Endothelial cell of umbilical vein (primary cell): ENCODE results near the gene DARS2. TPM values are rescaled to one million over a fixed set of nuclear protein-coding genes. Genes with fewer than 3 reads are reported as not detected.

ENCODE experiments used
- BruUV-seq: library from RNA; stranded (reverse); fragments of 400-500 nt; replicated peaks from 2 replicates; lab custom pipeline; 2021; lab: Mats Ljungman, UMichigan
- CTCF ChIA-PET: fragments of 300-600, 350-600 bp; sonication (Branson Sonifier 250); formaldehyde crosslinking; loops from one replicate; lab custom pipeline; 2021; ENCODE audit warnings: antibody characterized with exemption, inconsistent platforms; lab: Charles Lee
- POLR2A ChIA-PET: fragments of 300-600, 350-600 bp; sonication (Branson Sonifier 250); formaldehyde crosslinking; loops from one replicate; lab custom pipeline; 2021; ENCODE audit warnings: antibody characterized with exemption, inconsistent platforms; lab: Charles Lee
- DNase-seq: peaks from one replicate; pipeline ENCODE4 v3.0.0-alpha.2; 2011; ENCODE audit warnings: low read depth, low spot score
- FAIRE-seq: peaks from 2 replicates; lab custom pipeline; 2011; peaks lifted over from hg19 to GRCh38; lab: Jason Lieb, UNC
- H2AFZ ChIP-seq: 2 replicates; pipeline ENCODE4 v1.6.0; 2012; ENCODE audit warnings: low read depth, low read length, control low read depth, inconsistent platforms
- H3K27ac ChIP-seq: 2 replicates; pipeline ENCODE4 v1.5.1; 2011; ENCODE audit warnings: low read depth, mild to moderate bottlenecking, control low read depth, low read length, moderate library complexity; ENCODE audit not compliant: insufficient read depth
- H3K27me3 ChIP-seq, 2 experiments: 2 replicates each; pipeline versions ENCODE4 v1.6.0 to v1.6.1; 2011; ENCODE audit warnings: low read length in 2 of 2, mixed read lengths in 1 of 2; ENCODE audit not compliant: control insufficient read depth in 2 of 2, insufficient read depth in 2 of 2
- H3K36me3 ChIP-seq, 2 experiments: 2 replicates in 1 of 2; 3 replicates in 1 of 2; pipeline ENCODE4 v1.5.1; 2011; ENCODE audit warnings: low read length in 2 of 2, mild to moderate bottlenecking in 1 of 2, moderate library complexity in 1 of 2; ENCODE audit not compliant: control insufficient read depth in 2 of 2, insufficient read depth in 2 of 2; ENCODE audit errors: extremely low read depth in 1 of 2
- H3K4me1 ChIP-seq: 3 replicates; pipeline ENCODE4 v1.5.1; 2011; ENCODE audit warnings: mild to moderate bottlenecking, low read length; ENCODE audit not compliant: control insufficient read depth, insufficient read depth; ENCODE audit errors: extremely low read depth
- H3K4me2 ChIP-seq: 2 replicates; pipeline ENCODE4 v1.6.1; 2011; ENCODE audit warnings: low read length, control low read depth, mixed read lengths; ENCODE audit not compliant: insufficient read depth
- H3K4me3 ChIP-seq, 3 experiments: fragments of 200-600 bp in 1 of 3; sonication (generic), shearing (Covaris generic) in 1 of 3; replicated peaks in 1 of 3; 2 replicates each; pipeline ENCODE4 v1.5.1; 2011 to 2016; ENCODE audit warnings: control low read depth in 3 of 3, low read length in 3 of 3, mild to moderate bottlenecking in 2 of 3, inconsistent platforms in 1 of 3, low read depth in 1 of 3, moderate library complexity in 1 of 3; ENCODE audit not compliant: insufficient read depth in 1 of 3
- H3K79me2 ChIP-seq: 2 replicates; pipeline ENCODE4 v1.6.0; 2012; ENCODE audit warnings: low read length, inconsistent platforms; ENCODE audit not compliant: control insufficient read depth, insufficient read depth
- H3K9ac ChIP-seq: replicated peaks from 2 replicates; pipeline ENCODE3; 2011; ENCODE audit warnings: low read length, control low read depth; ENCODE audit not compliant: insufficient read depth; ENCODE audit errors: extremely low read depth
- H3K9me1 ChIP-seq: replicated peaks from 3 replicates; pipeline ENCODE4 v1.6.0; 2011; ENCODE audit warnings: mild to moderate bottlenecking, low read length; ENCODE audit not compliant: control insufficient read depth, insufficient read depth; ENCODE audit errors: extremely low read depth
- H3K9me3 ChIP-seq: replicated peaks from 2 replicates; pipeline ENCODE4 v1.5.1; 2012; ENCODE audit warnings: low read length, inconsistent platforms; ENCODE audit not compliant: control insufficient read depth, insufficient read depth
- H4K20me1 ChIP-seq: replicated peaks from 2 replicates; pipeline ENCODE3; 2011; ENCODE audit warnings: mild to moderate bottlenecking, low read length; ENCODE audit not compliant: control insufficient read depth, insufficient read depth; ENCODE audit errors: extremely low read depth
- EZH2 ChIP-seq: IDR thresholded peaks from 2 replicates; pipeline ENCODE4 v1.6.1; 2012; ENCODE audit warnings: borderline replicate concordance, low read depth, mild to moderate bottlenecking, moderate library complexity, low read length, inconsistent platforms; ENCODE audit not compliant: severe bottlenecking
- FOS ChIP-seq: IDR thresholded peaks from 2 replicates; pipeline ENCODE4 v1.6.1; 2011; ENCODE audit warnings: mild to moderate bottlenecking, low read length, moderate library complexity, borderline replicate concordance; ENCODE audit not compliant: insufficient read depth
- GATA2 ChIP-seq: IDR thresholded peaks from 2 replicates; pipeline ENCODE4 v1.7.0; 2011; ENCODE audit warnings: low read depth, mild to moderate bottlenecking, moderate library complexity, mixed read lengths, low read length; ENCODE audit not compliant: insufficient read length, insufficient read depth
- JUN ChIP-seq: IDR thresholded peaks from 2 replicates; pipeline ENCODE4 v1.6.1; 2011; ENCODE audit warnings: borderline replicate concordance, low read depth; ENCODE audit not compliant: insufficient read length, insufficient read depth
- MYC ChIP-seq: IDR thresholded peaks from one replicate; pipeline ENCODE4 v1.6.1; 2011; ENCODE audit warnings: mild to moderate bottlenecking, low read depth, low read length
- POLR2A ChIP-seq: IDR thresholded peaks from 2 replicates; pipeline ENCODE4 v1.6.1; 2012; ENCODE audit warnings: low read depth, mild to moderate bottlenecking, control low read depth, low read length
- POLR2AphosphoS5 ChIP-seq: IDR thresholded peaks from 2 replicates; pipeline ENCODE4 v1.6.1; 2012; ENCODE audit warnings: low read depth, mild to moderate bottlenecking, control low read depth, low read length, moderate library complexity; ENCODE audit not compliant: insufficient read depth
- dilution Hi-C: fragments of 300-500 bp; cut with MboI; formaldehyde crosslinking; loops from one replicate; pipeline ENCODE4 v1.15.0; 2019; ENCODE audit warnings: low sequenced_read_pairs; ENCODE audit not compliant: extremely low pct_ligation_motif_present
- intact Hi-C: fragments of 100-400 bp; cut with micrococcal nuclease; formaldehyde crosslinking; loops from one replicate; pipeline ENCODE4 v1.10.0; 2022
- polyA plus RNA-seq, 4 experiments: library from polyadenylated mRNA; depleted of rRNA in 3 of 4; stranded (reverse) in 3 of 4; unstranded in 1 of 4; fragments of >200 nt; gene quantifications; 2 replicates each; pipeline versions ENCODE4 v1.2.1 to v1.2.3, GENCODE V29; 2011 to 2012; ENCODE audit warnings: missing spikeins in 1 of 4
- total RNA-seq: library from RNA; stranded (reverse); gene quantifications from 2 replicates; pipeline ENCODE4 v1.2.3, GENCODE V29; 2021
- TF ChIP-seq, protein P1 (sequence below): IDR thresholded peaks from 2 replicates; pipeline ENCODE4 v1.6.1; 2011; ENCODE audit not compliant: insufficient read depth, insufficient read length
- TF ChIP-seq, protein P2 (sequence below), 2 donors: IDR thresholded peaks; 1 replicate in 1 of 2; 2 replicates in 1 of 2; pipeline ENCODE4 v1.5.1; 2011; ENCODE audit warnings: low read length in 2 of 2, mild to moderate bottlenecking in 2 of 2, moderate library complexity in 2 of 2, control low read depth in 1 of 2, inconsistent platforms in 1 of 2, low read depth in 1 of 2; ENCODE audit not compliant: insufficient read depth in 1 of 2; ENCODE audit errors: extremely low read depth in 1 of 2

The DARS2 gene
- total and polyA plus RNA-seq, 2 donors (not counting 3 experiments of a cell fraction or from before 2014, with no cell fraction given) = 17.4 to 33.6 TPM

GRCh38 chr1:173867141-173867752 lies 42.8 kb downstream of the DARS2 start:
- Histone ChIP-seq H3K4me2 (peak overlapping the region; percentile 95), H3K4me1 (peaks cover 48% of the 10 kb centered on the region), H3K27ac (peak overlapping the region; percentile 45), H3K27me3 (no peaks in the 10 kb centered on the region), H2AFZ (no peak overlapping the region), H3K9me3 (no peaks in the 10 kb centered on the region), H4K20me1 (peaks cover 8% of the 10 kb centered on the region), H3K4me3 (peak overlapping the region; percentile 36 to 99 (median 90)), H3K36me3 (peaks cover 18 to 40% of the 10 kb centered on the region in 2 experiments), H3K9ac (peak overlapping the region; percentile 74), H3K79me2 (peaks cover 37% of the 10 kb centered on the region), H3K9me1 (no peaks in the 10 kb centered on the region)
- CTCF ChIA-PET = no interaction called here
- TSS peak; percentile 57 for BruUV-seq
- POLR2A ChIA-PET = interaction anchor here (0.7 to 2.5 kb wide), 3 partner anchors 14 to 43 kb away, joined by 3 to 18 read pairs (median 4); partner anchors contain the start of genes CENPL and DARS2
- dilution Hi-C loops = no loop called here
- peak; percentile 64 for FAIRE-seq
- TF ChIP-seq, protein P1, sequence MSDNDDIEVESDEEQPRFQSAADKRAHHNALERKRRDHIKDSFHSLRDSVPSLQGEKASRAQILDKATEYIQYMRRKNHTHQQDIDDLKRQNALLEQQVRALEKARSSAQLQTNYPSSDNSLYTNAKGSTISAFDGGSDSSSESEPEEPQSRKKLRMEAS = peak; percentile 32
- no peak for TF ChIP-seq JUN
- intact Hi-C loops = loop anchor here (5.0 kb wide), 2 partner anchors 1120 to 1130 kb away; partner anchors contain the start of gene CACYBP
- no peak for DNase-seq

- H3K79me2 ChIP-seq = peaks cover 37% of the 10 kb centered on the region
- no peaks in the 10 kb centered on the region for H3K27me3 ChIP-seq
- FAIRE-seq (peak; percentile 93), DNase-seq (peak; percentile 99)
- H3K4me1 ChIP-seq = peaks cover 48% of the 10 kb centered on the region
- H3K36me3 ChIP-seq = peaks cover 15 to 39% of the 10 kb centered on the region in 2 experiments
- BruUV-seq = no TSS peak
- intact Hi-C loops (loop anchor here (1.0 to 5.0 kb wide), 8 partner anchors 15 to 1129 kb away; partner anchors contain the start of genes CACYBP, CENPL, DARS2 and PRDX6), dilution Hi-C loops (no loop called here)
- CTCF ChIA-PET = interaction anchor here (1.0 to 2.1 kb wide), 2 partner anchors 10 to 437 kb away, joined by 3 to 6 read pairs; no protein-coding TSS in a partner anchor
- no peaks in the 10 kb centered on the region for H3K9me1 ChIP-seq
- H3K27ac ChIP-seq = peak within 1 kb of the TSS; percentile 64
- peaks cover 8% of the 10 kb centered on the region for H4K20me1 ChIP-seq
- H2AFZ ChIP-seq = peak within 1 kb of the TSS; percentile 34
- POLR2A ChIA-PET = interaction anchor here (0.6 to 2.5 kb wide), 14 partner anchors 10 to 1337 kb away, joined by 3 to 18 read pairs (median 4); partner anchors contain the start of genes CENPL, DARS2, KLHL20 and RC3H1
- TF ChIP-seq MYC = no peak
- TF ChIP-seq, protein P1 = peak; percentile 76
- TF ChIP-seq FOS = no peak
- TF ChIP-seq, protein P2, sequence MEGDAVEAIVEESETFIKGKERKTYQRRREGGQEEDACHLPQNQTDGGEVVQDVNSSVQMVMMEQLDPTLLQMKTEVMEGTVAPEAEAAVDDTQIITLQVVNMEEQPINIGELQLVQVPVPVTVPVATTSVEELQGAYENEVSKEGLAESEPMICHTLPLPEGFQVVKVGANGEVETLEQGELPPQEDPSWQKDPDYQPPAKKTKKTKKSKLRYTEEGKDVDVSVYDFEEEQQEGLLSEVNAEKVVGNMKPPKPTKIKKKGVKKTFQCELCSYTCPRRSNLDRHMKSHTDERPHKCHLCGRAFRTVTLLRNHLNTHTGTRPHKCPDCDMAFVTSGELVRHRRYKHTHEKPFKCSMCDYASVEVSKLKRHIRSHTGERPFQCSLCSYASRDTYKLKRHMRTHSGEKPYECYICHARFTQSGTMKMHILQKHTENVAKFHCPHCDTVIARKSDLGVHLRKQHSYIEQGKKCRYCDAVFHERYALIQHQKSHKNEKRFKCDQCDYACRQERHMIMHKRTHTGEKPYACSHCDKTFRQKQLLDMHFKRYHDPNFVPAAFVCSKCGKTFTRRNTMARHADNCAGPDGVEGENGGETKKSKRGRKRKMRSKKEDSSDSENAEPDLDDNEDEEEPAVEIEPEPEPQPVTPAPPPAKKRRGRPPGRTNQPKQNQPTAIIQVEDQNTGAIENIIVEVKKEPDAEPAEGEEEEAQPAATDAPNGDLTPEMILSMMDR (IDR thresholded peaks at IDR 0.05; ENCODE audit: extremely low read depth in 1 of 2, insufficient read depth in 1 of 2, low read depth in 1 of 2, low read length in 2 of 2) = no peak
- TF ChIP-seq GATA2 = no peak
- TF ChIP-seq EZH2 = no peak
- peak; percentile 100 for TF ChIP-seq POLR2A
- TF ChIP-seq POLR2AphosphoS5 = peak; percentile 100
- peak; percentile 66 for TF ChIP-seq JUN
- H3K4me3 ChIP-seq = peak within 1 kb of the TSS; percentile 36 to 99 (median 90)
- H3K9ac ChIP-seq = peak within 1 kb of the TSS; percentile 74
- peak within 1 kb of the TSS; percentile 95 for H3K4me2 ChIP-seq
- H3K9me3 ChIP-seq = no peaks in the 10 kb centered on the region
These were observed 43.3 kb downstream of the DARS2 start, which contains the start of gene GAS5 for GRCh38 chr1:173867753-173868265. Gene GAS5, minus strand, starts transcription at chr1:173867989.
